PC-9 (cell line): ENCODE results near the gene CELF2. TPM values are rescaled to one million over a fixed set of nuclear protein-coding genes. Genes with fewer than 3 reads are reported as not detected.

Experiments
- BruUV-seq: library from RNA; stranded (reverse); fragments of 400-500 nt; replicated peaks from 2 replicates; lab custom pipeline; 2021; lab: Mats Ljungman, UMichigan
- CTCF ChIA-PET: fragments of 300-600 bp; sonication (Branson Sonifier 250); formaldehyde crosslinking; loops from one replicate; lab custom pipeline; 2022; ENCODE audit warnings: antibody characterized with exemption; lab: Charles Lee
- POLR2A ChIA-PET: fragments of 300-600 bp; sonication (Branson Sonifier 250); formaldehyde crosslinking; loops from one replicate; lab custom pipeline; 2022; ENCODE audit warnings: antibody characterized with exemption; ENCODE audit not compliant: unreplicated experiment; lab: Charles Lee
- DNase-seq, 2 experiments: peaks; one replicate each; pipeline versions ENCODE4 v3.0.0 to v3.0.0-alpha.2; 2015 to 2022; ENCODE audit warnings: mixed read lengths in 1 of 2
- H2AFZ ChIP-seq: fragments of 200-600 bp; sonication (generic); 2 replicates; pipeline ENCODE4 v1.8.1; 2017; ENCODE audit warnings: antibody characterized with exemption
- H3F3A ChIP-seq: fragments of 200-600 bp; sonication (generic); 2 replicates; pipeline ENCODE4 v1.8.1; 2017; ENCODE audit warnings: antibody characterized with exemption, mild to moderate bottlenecking, low read depth; ENCODE audit not compliant: insufficient read depth
- H3K27ac ChIP-seq: fragments of 200-600 bp; sonication (generic); 2 replicates; pipeline ENCODE4 v1.6.1; 2016; ENCODE audit warnings: mixed run types
- H3K27me3 ChIP-seq: fragments of 200-600 bp; sonication (generic); 2 replicates; pipeline ENCODE4 v1.6.1; 2016; ENCODE audit warnings: low read depth, mixed run types; ENCODE audit not compliant: insufficient read depth
- H3K36me3 ChIP-seq: fragments of 200-600 bp; sonication (generic); 2 replicates; pipeline ENCODE4 v1.6.1; 2016; ENCODE audit warnings: low read depth, mixed run types
- H3K4me1 ChIP-seq: fragments of 200-600 bp; sonication (generic); replicated peaks from 2 replicates; pipeline ENCODE4 v1.6.1; 2016; ENCODE audit warnings: mixed run types; ENCODE audit not compliant: insufficient read depth
- H3K4me2 ChIP-seq: fragments of 200-600 bp; sonication (generic); 2 replicates; pipeline ENCODE4 v1.6.1; 2017; ENCODE audit warnings: mixed run types
- H3K4me3 ChIP-seq: fragments of 200-600 bp; sonication (generic); 2 replicates; pipeline ENCODE4 v1.6.1; 2016; ENCODE audit warnings: mixed run types
- H3K79me2 ChIP-seq: fragments of 200-600 bp; sonication (generic); 2 replicates; pipeline ENCODE4 v1.6.1; 2017; ENCODE audit warnings: low read depth, mixed run types
- H3K9me2 ChIP-seq: fragments of 200-600 bp; sonication (generic); 2 replicates; pipeline ENCODE4 v1.8.1; 2017; ENCODE audit warnings: mild to moderate bottlenecking; ENCODE audit not compliant: insufficient read depth
- H3K9me3 ChIP-seq: fragments of 200-600 bp; sonication (generic); 2 replicates; pipeline ENCODE4 v1.8.1; 2016; ENCODE audit warnings: low read depth; ENCODE audit not compliant: insufficient read depth
- H4K20me1 ChIP-seq: fragments of 200-600 bp; sonication (generic); 2 replicates; pipeline ENCODE4 v1.8.1; 2017; ENCODE audit not compliant: insufficient read depth
- CTCF ChIP-seq: fragments of 200-600 bp; sonication (generic); conservative IDR thresholded peaks from 2 replicates; pipeline ENCODE4 v1.6.1; 2017; ENCODE audit warnings: mixed run types, antibody characterized with exemption, mild to moderate bottlenecking, moderate library complexity
- EZH2 ChIP-seq: fragments of 200-600 bp; sonication (generic); IDR thresholded peaks from 2 replicates; pipeline ENCODE4 v1.8.0; 2017; ENCODE audit warnings: antibody characterized with exemption, low read depth
- intact Hi-C: fragments of 100-400 bp; cut with micrococcal nuclease; formaldehyde crosslinking; loops from one replicate; pipeline ENCODE4 v1.10.0; 2022; ENCODE audit not compliant: unreplicated experiment
- total RNA-seq: library from RNA; stranded (reverse); gene quantifications from 2 replicates; pipeline ENCODE4 v1.2.3, GENCODE V29; 2021

Gene CELF2
- total RNA-seq, 1 experiment from 2014 or later: not detected

GRCh38 chr10:11293332-11293731 is 275.7 kb downstream of the CELF2 start:
- H2AFZ ChIP-seq: no peak overlapping the region
- H3K9me2 ChIP-seq: no peaks in the 10 kb centered on the region
- CTCF ChIA-PET: no interaction called here
- no peak overlapping the region for H3K4me3 ChIP-seq
- no peak for DNase-seq
- no peaks in the 10 kb centered on the region for H3K79me2 ChIP-seq
- H3K4me2 ChIP-seq: no peak overlapping the region
- H3K36me3 ChIP-seq: no peaks in the 10 kb centered on the region
- intact Hi-C loops: no loop called here
- H4K20me1 ChIP-seq: no peaks in the 10 kb centered on the region
- POLR2A ChIA-PET: no interaction called here
- no peak overlapping the region for H3K27ac ChIP-seq
- no peaks in the 10 kb centered on the region for H3K4me1 ChIP-seq
- TF ChIP-seq CTCF (no peak), EZH2 (no peak)
- no peaks in the 10 kb centered on the region for H3F3A ChIP-seq
- peaks cover 70% of the 10 kb centered on the region for H3K27me3 ChIP-seq
- no peaks in the 10 kb centered on the region for H3K9me3 ChIP-seq
- no TSS peak for BruUV-seq

GRCh38 chr10:11294831-11295450 is 277.3 kb downstream of the CELF2 start:
- Histone ChIP-seq H3K9me3 (no peaks in the 10 kb centered on the region), H3F3A (no peaks in the 10 kb centered on the region), H3K36me3 (no peaks in the 10 kb centered on the region), H3K4me1 (no peaks in the 10 kb centered on the region), H3K79me2 (no peaks in the 10 kb centered on the region), H3K9me2 (no peaks in the 10 kb centered on the region), H3K27me3 (peaks cover 71% of the 10 kb centered on the region), H3K4me2 (no peak overlapping the region), H3K4me3 (no peak overlapping the region), H3K27ac (no peak overlapping the region), H2AFZ (no peak overlapping the region), H4K20me1 (no peaks in the 10 kb centered on the region)
- ChIA-PET CTCF (no interaction called here), POLR2A (no interaction called here)
- intact Hi-C loops: no loop called here
- no TSS peak for BruUV-seq
- TF ChIP-seq CTCF (no peak), EZH2 (no peak)
- DNase-seq: no peak

- H3K27ac ChIP-seq: no peak overlapping the region
- CTCF ChIA-PET: no interaction called here
- intact Hi-C loops: no loop called here
- no peaks in the 10 kb centered on the region for H3K9me2 ChIP-seq
- H3K4me3 ChIP-seq: no peak overlapping the region
- H3K27me3 ChIP-seq: peaks cover 70% of the 10 kb centered on the region
- DNase-seq: no peak
- no peaks in the 10 kb centered on the region for H3F3A ChIP-seq
- TF ChIP-seq EZH2: no peak
- no peak for TF ChIP-seq CTCF
- no TSS peak for BruUV-seq
- no peak overlapping the region for H3K4me2 ChIP-seq
- no peaks in the 10 kb centered on the region for H3K79me2 ChIP-seq
- POLR2A ChIA-PET: no interaction called here
- H4K20me1 ChIP-seq: no peaks in the 10 kb centered on the region
- H3K4me1 ChIP-seq: no peaks in the 10 kb centered on the region
- H2AFZ ChIP-seq: no peak overlapping the region
- H3K36me3 ChIP-seq: no peaks in the 10 kb centered on the region
- H3K9me3 ChIP-seq: no peaks in the 10 kb centered on the region
These were observed 277.8 kb downstream of the CELF2 start for GRCh38 chr10:11295492-11295891.
